Activated naive CD4-positive, alpha-beta T cell treated with anti-CD3 and anti-CD28 coated beads for 36 hours (primary cell): ENCODE measurements around the gene TMTC1. TPM values are rescaled to one million over a fixed set of nuclear protein-coding genes. Genes with fewer than 3 reads are reported as not detected.
A peak's percentile ranks its signal among the peaks of the same experiment; 100 is the strongest.
"Not testable (repeated sequence)": the region's sequence is repeated elsewhere in the genome, so short reads cannot be mapped to it uniquely, and the experiment has no call there.

Source experiments
- CTCF ChIA-PET: fragments of 350-600 bp; sonication (Branson Sonifier 250); formaldehyde crosslinking; loops from one replicate; lab custom pipeline; 2021; ENCODE audit warnings: antibody characterized with exemption; lab: Charles Lee
- DNase-seq: peaks from one replicate; pipeline ENCODE4 v3.0.0-alpha.2; 2020
- H3K27ac Mint-ChIP-seq: one replicate; pipeline ENCODE4 v1.8.0; 2021; ENCODE audit warnings: mild to moderate bottlenecking, mixed read lengths
- H3K27me3 Mint-ChIP-seq: one replicate; pipeline ENCODE4 v1.8.0; 2021; ENCODE audit warnings: low read depth, mixed read lengths
- H3K36me3 Mint-ChIP-seq: one replicate; pipeline ENCODE4 v1.8.0; 2021; ENCODE audit warnings: low read depth, mixed read lengths
- H3K4me1 Mint-ChIP-seq: one replicate; pipeline ENCODE4 v1.8.0; 2021; ENCODE audit warnings: low read depth, mixed read lengths
- H3K4me3 Mint-ChIP-seq: one replicate; pipeline ENCODE4 v1.8.0; 2021; ENCODE audit warnings: mild to moderate bottlenecking, moderate library complexity, mixed read lengths
- H3K9me3 Mint-ChIP-seq: one replicate; pipeline ENCODE4 v1.8.0; 2021; ENCODE audit warnings: mixed read lengths
- intact Hi-C: fragments of 100-400 bp; cut with micrococcal nuclease; formaldehyde crosslinking; loops from one replicate; pipeline ENCODE4 v1.15.1; 2023
- total RNA-seq, 2 experiments: library from RNA; stranded (reverse); gene quantifications; one replicate each; pipeline ENCODE4 v1.2.3, GENCODE V29; 2021

TMTC1 gene
- total RNA-seq, 2 experiments from 2014 or later: not detected

DNA sequence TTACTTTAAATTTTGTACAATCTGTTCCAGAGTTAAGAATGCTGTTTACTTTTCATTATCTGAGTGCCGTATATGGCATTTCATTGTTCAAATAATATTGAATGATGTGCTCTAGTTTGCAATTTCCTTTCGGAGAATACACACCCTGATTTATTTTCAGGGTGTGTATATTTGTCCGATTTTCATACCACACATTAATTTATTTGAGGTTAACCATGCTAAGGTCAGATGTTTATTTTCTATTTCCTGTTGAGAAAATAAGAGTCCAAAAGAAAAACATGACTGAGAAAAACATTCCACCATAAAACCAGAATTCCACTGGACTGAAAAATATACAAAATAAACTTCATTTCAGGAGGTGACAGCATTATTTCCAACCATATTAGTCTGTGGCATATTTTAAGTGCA lies 222.1 kb downstream of the TMTC1 start:
- H3K4me1 Mint-ChIP-seq: no peaks in the 10 kb centered on the region
- no peaks in the 10 kb centered on the region for H3K9me3 Mint-ChIP-seq
- no peak overlapping the region for H3K4me3 Mint-ChIP-seq
- CTCF ChIA-PET: interaction anchor here (1.0 kb wide), 2 partner anchors 8 to 12 kb away, joined by 7 read pairs; no protein-coding TSS in a partner anchor
- H3K27ac Mint-ChIP-seq: no peak overlapping the region
- no peaks in the 10 kb centered on the region for H3K36me3 Mint-ChIP-seq
- no peak for DNase-seq
- peaks cover 23% of the 10 kb centered on the region for H3K27me3 Mint-ChIP-seq
- intact Hi-C loops: no loop called here

- no peaks in the 10 kb centered on the region for H3K9me3 Mint-ChIP-seq
- no peak overlapping the region for H3K4me3 Mint-ChIP-seq
- H3K27me3 Mint-ChIP-seq: peaks cover 16% of the 10 kb centered on the region
- intact Hi-C loops: loop anchor here (10.0 kb wide), 1 partner anchor 1286 kb away; no protein-coding TSS in a partner anchor
- no peaks in the 10 kb centered on the region for H3K4me1 Mint-ChIP-seq
- H3K27ac Mint-ChIP-seq: no peak overlapping the region
- CTCF ChIA-PET: no interaction called here
- no peak for DNase-seq
- no peaks in the 10 kb centered on the region for H3K36me3 Mint-ChIP-seq
These were observed 224.5 kb downstream of the TMTC1 start for GRCh38 chr12:29559198-29559597.

- CTCF ChIA-PET: no interaction called here
- no peaks in the 10 kb centered on the region for H3K9me3 Mint-ChIP-seq
- no peaks in the 10 kb centered on the region for H3K36me3 Mint-ChIP-seq
- peaks cover 4% of the 10 kb centered on the region for H3K27me3 Mint-ChIP-seq
- no peaks in the 10 kb centered on the region for H3K4me1 Mint-ChIP-seq
- intact Hi-C loops: loop anchor here (10.0 kb wide), 1 partner anchor 1288 kb away; no protein-coding TSS in a partner anchor
- no peak overlapping the region for H3K27ac Mint-ChIP-seq
- H3K4me3 Mint-ChIP-seq: no peak overlapping the region
- DNase-seq: no peak
These were observed 227.4 kb downstream of the TMTC1 start for GRCh38 chr12:29556363-29556762.

DNA sequence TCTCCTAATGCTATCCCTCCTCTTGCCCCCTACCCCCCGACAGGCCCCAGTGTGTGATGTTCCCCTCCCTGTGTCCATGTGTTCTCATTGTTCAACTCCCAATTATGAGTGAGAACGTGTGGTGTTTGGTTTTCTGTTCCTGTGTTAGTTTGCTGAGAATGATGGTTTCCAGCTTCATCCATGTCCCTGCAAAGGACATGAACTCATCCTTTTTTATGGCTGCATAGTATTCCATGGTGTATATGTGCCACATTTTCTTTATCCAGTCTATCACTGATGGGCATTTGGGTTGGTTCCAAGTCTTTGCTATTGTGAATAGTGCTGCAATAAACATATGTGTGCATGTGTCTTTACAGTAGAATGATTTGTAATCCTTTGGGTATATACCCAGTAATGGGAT lies 228.3 kb downstream of the TMTC1 start:
- DNase-seq, CTCF ChIA-PET, H3K27ac Mint-ChIP-seq, H3K4me1 Mint-ChIP-seq, H3K9me3 Mint-ChIP-seq, H3K36me3 Mint-ChIP-seq, H3K27me3 Mint-ChIP-seq, H3K4me3 Mint-ChIP-seq: not testable (repeated sequence)
- intact Hi-C loops: loop anchor here (10.0 kb wide), 1 partner anchor 1289 kb away; no protein-coding TSS in a partner anchor

DNA sequence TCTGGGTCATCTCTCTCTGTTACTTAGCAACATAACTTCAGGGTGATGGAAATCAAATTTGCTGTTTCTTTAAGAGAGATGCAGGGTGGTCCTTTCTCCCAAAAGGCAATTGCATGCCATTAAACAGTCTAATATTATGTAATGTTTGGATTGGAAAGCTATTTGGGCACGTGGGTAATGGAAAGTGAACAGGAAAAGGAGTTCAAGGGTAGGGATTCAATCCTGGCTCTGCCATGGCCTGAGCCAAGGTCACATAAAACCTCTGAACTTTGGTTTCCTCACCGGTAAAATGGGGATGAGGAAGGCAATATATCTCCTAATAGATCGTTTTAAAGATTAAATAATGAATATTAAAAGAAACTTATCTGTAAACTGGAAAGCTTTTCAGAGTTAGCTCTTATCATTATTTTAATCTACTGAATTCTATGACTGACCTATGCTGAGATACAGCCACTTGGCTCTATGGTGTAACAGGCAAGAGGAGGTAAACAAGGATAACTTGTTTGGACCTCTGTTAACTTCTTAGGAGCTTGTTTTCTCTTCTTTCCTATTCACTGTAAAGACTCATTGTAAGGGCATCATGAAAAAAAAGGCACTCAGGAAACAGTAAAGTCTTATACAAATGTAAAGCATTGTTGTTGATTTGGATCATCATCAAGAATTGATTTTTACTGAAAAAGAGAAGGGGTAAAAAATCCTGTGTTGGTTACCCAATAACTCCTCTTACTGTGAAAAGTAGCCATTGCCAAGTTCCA lies 230.6 kb downstream of the TMTC1 start:
- no peak overlapping the region for H3K27ac Mint-ChIP-seq
- H3K4me1 Mint-ChIP-seq: no peaks in the 10 kb centered on the region
- no peaks in the 10 kb centered on the region for H3K36me3 Mint-ChIP-seq
- no peaks in the 10 kb centered on the region for H3K9me3 Mint-ChIP-seq
- DNase-seq: no peak
- CTCF ChIA-PET: interaction anchor here (0.6 to 2.0 kb wide), 8 partner anchors 8 to 1360 kb away, joined by 3 to 7 read pairs (median 3); no protein-coding TSS in a partner anchor
- no peaks in the 10 kb centered on the region for H3K27me3 Mint-ChIP-seq
- H3K4me3 Mint-ChIP-seq: no peak overlapping the region
- intact Hi-C loops: loop anchor here (1.0 to 10.0 kb wide), 4 partner anchors 339 to 1292 kb away; no protein-coding TSS in a partner anchor

DNA sequence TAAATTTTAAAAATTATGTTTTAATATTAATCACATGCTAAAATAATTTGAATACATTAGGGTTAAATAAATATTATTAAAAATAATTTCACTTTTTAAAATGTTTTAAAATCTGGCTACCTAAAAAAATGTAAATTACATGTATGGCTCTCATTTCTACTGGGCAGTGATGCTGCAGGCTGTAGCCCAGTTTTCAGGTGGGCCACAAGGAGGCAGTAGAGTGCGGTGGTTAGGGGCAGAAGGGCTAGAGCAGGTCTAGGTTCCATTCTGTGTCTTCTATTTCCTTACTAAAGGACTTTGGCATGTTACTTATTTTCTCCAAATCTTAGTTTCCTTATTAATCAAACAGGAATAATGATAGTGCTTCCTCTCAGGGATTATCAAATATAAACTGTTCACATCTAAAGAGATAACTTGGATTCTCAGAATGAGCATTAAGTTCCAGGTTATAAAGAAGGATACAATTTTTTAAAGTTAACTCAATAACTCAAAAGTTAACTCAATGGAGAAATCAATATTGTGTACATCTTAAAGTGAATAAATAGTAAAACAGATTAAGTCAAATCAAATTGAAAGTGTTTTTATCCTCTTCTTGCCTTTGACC lies 231.3 kb downstream of the TMTC1 start:
- CTCF ChIA-PET: interaction anchor here (0.6 to 2.0 kb wide), 9 partner anchors 9 to 1360 kb away, joined by 3 to 7 read pairs (median 3); no protein-coding TSS in a partner anchor
- H3K27ac Mint-ChIP-seq: no peak overlapping the region

GRCh38 chr12:29551812-29552211 lies 231.9 kb downstream of the TMTC1 start:
- H3K9me3 Mint-ChIP-seq: no peaks in the 10 kb centered on the region
- no peaks in the 10 kb centered on the region for H3K27me3 Mint-ChIP-seq
- CTCF ChIA-PET: interaction anchor here (0.7 to 2.0 kb wide), 4 partner anchors 1256 to 1554 kb away, joined by 3 to 5 read pairs (median 4); no protein-coding TSS in a partner anchor
- H3K4me1 Mint-ChIP-seq: no peaks in the 10 kb centered on the region
- no peaks in the 10 kb centered on the region for H3K36me3 Mint-ChIP-seq
- intact Hi-C loops: loop anchor here (1.0 to 10.0 kb wide), 4 partner anchors 340 to 1293 kb away; no protein-coding TSS in a partner anchor
- H3K4me3 Mint-ChIP-seq: no peak overlapping the region
- DNase-seq: no peak
- no peak overlapping the region for H3K27ac Mint-ChIP-seq

More for the DNA sequence above, 231.3 kb downstream of the TMTC1 start:
- Mint-ChIP-seq H3K4me1 (no peaks in the 10 kb centered on the region), H3K9me3 (no peaks in the 10 kb centered on the region), H3K27me3 (no peaks in the 10 kb centered on the region), H3K36me3 (no peaks in the 10 kb centered on the region), H3K4me3 (no peak overlapping the region)
- intact Hi-C loops: loop anchor here (1.0 to 10.0 kb wide), 4 partner anchors 340 to 1292 kb away; no protein-coding TSS in a partner anchor
- peak; percentile 83 for DNase-seq

- DNase-seq: no peak
- Mint-ChIP-seq H3K36me3 (no peaks in the 10 kb centered on the region), H3K27me3 (no peaks in the 10 kb centered on the region), H3K9me3 (no peaks in the 10 kb centered on the region), H3K4me3 (no peak overlapping the region), H3K27ac (no peak overlapping the region), H3K4me1 (no peaks in the 10 kb centered on the region)
- intact Hi-C loops: no loop called here
- CTCF ChIA-PET: no interaction called here
These were observed 235.9 kb downstream of the TMTC1 start for GRCh38 chr12:29547864-29548263.

DNA sequence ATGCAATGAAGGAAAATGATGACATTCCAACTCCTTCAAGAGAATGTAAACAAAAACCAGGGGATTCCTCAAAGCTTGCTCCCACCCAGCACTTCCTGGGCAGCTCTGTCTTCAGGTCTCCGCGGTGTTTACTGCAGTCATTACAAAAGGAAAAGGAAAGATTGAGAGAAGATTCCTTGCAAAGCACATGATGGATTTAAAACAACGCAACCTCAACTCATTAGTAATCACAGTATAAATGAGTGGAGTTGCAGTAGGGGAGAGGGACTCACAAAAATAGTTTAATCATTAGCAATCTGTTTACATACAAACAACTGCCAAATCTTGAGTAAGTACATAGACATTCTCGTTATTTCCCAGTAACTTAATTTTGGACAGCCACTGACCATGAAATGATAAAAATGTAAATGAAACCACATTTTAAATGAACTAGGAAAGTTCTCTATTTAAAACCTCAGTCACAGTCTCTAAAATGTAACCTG lies 236.6 kb downstream of the TMTC1 start:
- H3K4me1 Mint-ChIP-seq: no peaks in the 10 kb centered on the region

DNA sequence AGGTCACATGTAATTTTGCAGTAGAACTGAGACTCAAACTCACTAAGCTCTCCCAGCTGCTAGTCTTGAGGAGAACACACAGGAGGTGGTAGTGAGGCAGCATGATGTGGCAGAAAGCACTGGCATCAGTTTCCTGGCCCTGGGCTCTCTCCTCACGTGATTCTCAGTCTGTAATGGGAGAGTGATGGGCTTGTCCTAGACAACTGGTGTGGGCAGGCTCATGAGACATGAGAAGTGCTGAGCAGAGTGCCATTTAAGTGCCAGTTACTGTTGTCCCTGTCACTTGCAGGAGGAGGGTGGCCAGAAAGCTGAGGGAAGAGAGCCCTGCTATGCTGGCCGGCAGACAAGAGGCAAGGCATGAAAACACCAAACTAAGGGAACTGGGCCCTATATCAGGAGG lies 237.7 kb downstream of the TMTC1 start:
- no peaks in the 10 kb centered on the region for H3K36me3 Mint-ChIP-seq
- no peak overlapping the region for H3K4me3 Mint-ChIP-seq
- DNase-seq: no peak
- intact Hi-C loops: no loop called here
- no peaks in the 10 kb centered on the region for H3K9me3 Mint-ChIP-seq
- CTCF ChIA-PET: no interaction called here
- no peak overlapping the region for H3K27ac Mint-ChIP-seq
- peaks cover 2% of the 10 kb centered on the region for H3K27me3 Mint-ChIP-seq
- H3K4me1 Mint-ChIP-seq: no peaks in the 10 kb centered on the region

More for the DNA sequence above, 236.6 kb downstream of the TMTC1 start:
- no peaks in the 10 kb centered on the region for H3K36me3 Mint-ChIP-seq
- no peaks in the 10 kb centered on the region for H3K9me3 Mint-ChIP-seq
- DNase-seq: no peak
- no peaks in the 10 kb centered on the region for H3K27me3 Mint-ChIP-seq
- H3K4me3 Mint-ChIP-seq: no peak overlapping the region
- H3K27ac Mint-ChIP-seq: no peak overlapping the region
- intact Hi-C loops: no loop called here
- CTCF ChIA-PET: no interaction called here

DNA sequence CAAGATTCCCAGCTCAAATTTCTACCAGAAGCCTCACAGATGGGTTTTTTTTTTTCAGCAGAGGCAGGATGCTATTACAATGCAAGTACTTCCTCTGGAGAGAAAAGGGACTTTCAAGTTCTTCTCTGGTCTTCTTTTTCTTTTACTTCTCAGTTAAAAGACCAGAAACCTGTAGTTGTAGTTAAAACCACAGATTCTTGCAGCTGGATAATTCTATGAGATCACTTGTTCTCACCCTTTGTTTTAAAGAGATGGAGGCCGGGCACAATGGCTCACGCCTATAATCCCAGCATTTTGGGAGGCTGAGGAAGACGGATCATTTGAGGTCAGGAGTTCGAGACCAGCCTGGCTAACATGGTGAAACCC lies 238.7 kb downstream of the TMTC1 start:
- Mint-ChIP-seq H3K36me3 (no peaks in the 10 kb centered on the region), H3K27ac (no peak overlapping the region), H3K9me3 (no peaks in the 10 kb centered on the region), H3K27me3 (peaks cover 3% of the 10 kb centered on the region), H3K4me1 (no peaks in the 10 kb centered on the region), H3K4me3 (no peak overlapping the region)
- intact Hi-C loops: no loop called here
- CTCF ChIA-PET: no interaction called here
- DNase-seq: no peak

DNA sequence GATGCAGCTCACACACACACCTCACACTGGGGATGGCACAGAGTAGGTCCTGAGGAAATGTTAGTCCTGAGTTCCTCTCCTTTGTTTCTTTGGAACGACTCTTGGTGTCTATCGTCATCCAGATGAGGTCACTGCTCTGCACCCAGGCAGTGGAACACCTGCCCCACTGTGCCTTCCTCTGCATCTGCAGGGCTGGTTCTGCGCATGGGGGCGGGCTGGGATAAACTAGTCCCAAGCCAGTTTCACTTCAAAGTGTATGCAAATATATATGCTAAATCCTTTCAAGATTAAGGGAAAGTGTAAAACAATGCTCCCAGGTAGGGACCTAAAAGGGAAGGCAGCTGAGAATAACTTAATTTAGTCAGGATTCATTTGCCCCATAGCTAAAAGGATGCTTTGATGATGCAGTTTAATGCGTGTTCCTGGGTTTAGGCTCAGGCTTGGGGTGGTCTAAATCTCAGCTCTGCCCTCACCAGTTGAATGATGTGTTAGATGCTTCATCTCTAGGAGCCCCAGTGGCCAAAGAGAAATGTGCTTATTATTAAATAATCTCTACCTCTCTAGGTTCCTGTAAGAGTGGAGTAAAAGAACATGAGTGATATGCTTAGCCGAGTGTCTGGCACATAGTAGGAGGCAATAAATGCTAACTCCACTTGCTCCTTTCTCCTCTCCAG lies 239.2 kb downstream of the TMTC1 start:
- Mint-ChIP-seq H3K27me3 (peaks cover 3% of the 10 kb centered on the region), H3K4me3 (no peak overlapping the region), H3K27ac (no peak overlapping the region), H3K4me1 (no peaks in the 10 kb centered on the region), H3K9me3 (no peaks in the 10 kb centered on the region), H3K36me3 (no peaks in the 10 kb centered on the region)
- DNase-seq: no peak
- CTCF ChIA-PET: interaction anchor here (0.6 kb wide), 1 partner anchor 1724 kb away, joined by 6 read pairs; no protein-coding TSS in a partner anchor
- intact Hi-C loops: no loop called here
